ENCODE results near the gene PIP5K1B. TPM values are rescaled to one million over a fixed set of nuclear protein-coding genes. Genes with fewer than 3 reads are reported as not detected.

The PIP5K1B gene
- total and polyA plus RNA-seq, 2 of the 13 experiments (the other 11 are each of a cell fraction or from before 2014, with no cell fraction given), result 15.8 to 17.5 TPM

GRCh38 chr9:68732405-68733020 is 27.5 kb downstream of the PIP5K1B start (continued):
- TF ChIP-seq NR2F6 (IDR thresholded peaks at IDR 0.05), result peak; percentile 78
- TF ChIP-seq NR2F6 (CRISPR knock-in tag; IDR thresholded peaks at IDR 0.05), result peak; percentile 79
- TF ChIP-seq MZF1 (CRISPR knock-in tag; IDR thresholded peaks at IDR 0.05; ENCODE audit: borderline replicate concordance), result no peak
- TF ChIP-seq SIX4 (CRISPR knock-in tag; IDR thresholded peaks at IDR 0.05), result peak; percentile 63; the same call in 1 of the 2 replicates
- no peak for TF ChIP-seq PTBP1 (IDR thresholded peaks at IDR 0.05; ENCODE audit: low read depth, low read length, poor library complexity, severe bottlenecking)
- peak; percentile 95 for TF ChIP-seq LCORL (IDR thresholded peaks at IDR 0.05)
- TF ChIP-seq LCORL (CRISPR knock-in tag; IDR thresholded peaks at IDR 0.05), result peak; percentile 92
- TF ChIP-seq, protein P1, sequence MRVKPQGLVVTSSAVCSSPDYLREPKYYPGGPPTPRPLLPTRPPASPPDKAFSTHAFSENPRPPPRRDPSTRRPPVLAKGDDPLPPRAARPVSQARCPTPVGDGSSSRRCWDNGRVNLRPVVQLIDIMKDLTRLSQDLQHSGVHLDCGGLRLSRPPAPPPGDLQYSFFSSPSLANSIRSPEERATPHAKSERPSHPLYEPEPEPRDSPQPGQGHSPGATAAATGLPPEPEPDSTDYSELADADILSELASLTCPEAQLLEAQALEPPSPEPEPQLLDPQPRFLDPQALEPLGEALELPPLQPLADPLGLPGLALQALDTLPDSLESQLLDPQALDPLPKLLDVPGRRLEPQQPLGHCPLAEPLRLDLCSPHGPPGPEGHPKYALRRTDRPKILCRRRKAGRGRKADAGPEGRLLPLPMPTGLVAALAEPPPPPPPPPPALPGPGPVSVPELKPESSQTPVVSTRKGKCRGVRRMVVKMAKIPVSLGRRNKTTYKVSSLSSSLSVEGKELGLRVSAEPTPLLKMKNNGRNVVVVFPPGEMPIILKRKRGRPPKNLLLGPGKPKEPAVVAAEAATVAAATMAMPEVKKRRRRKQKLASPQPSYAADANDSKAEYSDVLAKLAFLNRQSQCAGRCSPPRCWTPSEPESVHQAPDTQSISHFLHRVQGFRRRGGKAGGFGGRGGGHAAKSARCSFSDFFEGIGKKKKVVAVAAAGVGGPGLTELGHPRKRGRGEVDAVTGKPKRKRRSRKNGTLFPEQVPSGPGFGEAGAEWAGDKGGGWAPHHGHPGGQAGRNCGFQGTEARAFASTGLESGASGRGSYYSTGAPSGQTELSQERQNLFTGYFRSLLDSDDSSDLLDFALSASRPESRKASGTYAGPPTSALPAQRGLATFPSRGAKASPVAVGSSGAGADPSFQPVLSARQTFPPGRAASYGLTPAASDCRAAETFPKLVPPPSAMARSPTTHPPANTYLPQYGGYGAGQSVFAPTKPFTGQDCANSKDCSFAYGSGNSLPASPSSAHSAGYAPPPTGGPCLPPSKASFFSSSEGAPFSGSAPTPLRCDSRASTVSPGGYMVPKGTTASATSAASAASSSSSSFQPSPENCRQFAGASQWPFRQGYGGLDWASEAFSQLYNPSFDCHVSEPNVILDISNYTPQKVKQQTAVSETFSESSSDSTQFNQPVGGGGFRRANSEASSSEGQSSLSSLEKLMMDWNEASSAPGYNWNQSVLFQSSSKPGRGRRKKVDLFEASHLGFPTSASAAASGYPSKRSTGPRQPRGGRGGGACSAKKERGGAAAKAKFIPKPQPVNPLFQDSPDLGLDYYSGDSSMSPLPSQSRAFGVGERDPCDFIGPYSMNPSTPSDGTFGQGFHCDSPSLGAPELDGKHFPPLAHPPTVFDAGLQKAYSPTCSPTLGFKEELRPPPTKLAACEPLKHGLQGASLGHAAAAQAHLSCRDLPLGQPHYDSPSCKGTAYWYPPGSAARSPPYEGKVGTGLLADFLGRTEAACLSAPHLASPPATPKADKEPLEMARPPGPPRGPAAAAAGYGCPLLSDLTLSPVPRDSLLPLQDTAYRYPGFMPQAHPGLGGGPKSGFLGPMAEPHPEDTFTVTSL (CRISPR knock-in tag; IDR thresholded peaks at IDR 0.05; ENCODE audit: borderline replicate concordance), result peak; percentile 94
- peak; percentile 69 for TF ChIP-seq CEBPG (CRISPR knock-in tag; IDR thresholded peaks at IDR 0.05)
- peak; percentile 49 to 97; a peak in 3 of 4 replicates for TF ChIP-seq EP300 (IDR thresholded peaks at IDR 0.05; ENCODE audit: low read depth in 2 of 2, low read length in 2 of 2)
- peak; percentile 95 for TF ChIP-seq EP300 (CRISPR knock-in tag; IDR thresholded peaks at IDR 0.05; ENCODE audit: borderline replicate concordance)
- peak; percentile 75 for TF ChIP-seq ZMYM4 (CRISPR knock-in tag; IDR thresholded peaks at IDR 0.05)
- peak; percentile 90 for TF ChIP-seq SAP130 (CRISPR knock-in tag; IDR thresholded peaks at IDR 0.05; ENCODE audit: low read depth)
- no peak for TF ChIP-seq ZNF101 (CRISPR knock-in tag; IDR thresholded peaks at IDR 0.05; ENCODE audit: borderline replicate concordance, low read depth)
- TF ChIP-seq ZNF839 (CRISPR knock-in tag; IDR thresholded peaks at IDR 0.05; ENCODE audit: borderline replicate concordance), result no peak
- peak; percentile 43; the same call in 1 of the 2 replicates for TF ChIP-seq CBX5 (CRISPR knock-in tag; IDR thresholded peaks at IDR 0.05; ENCODE audit: borderline replicate concordance)
- TF ChIP-seq SOX6 (IDR thresholded peaks at IDR 0.05), result no peak
- TF ChIP-seq SOX6 (CRISPR knock-in tag; IDR thresholded peaks at IDR 0.05), result peak; percentile 99
- 0 out of 2 replicates have a peak, but pooled peaks have one; percentile 48 for TF ChIP-seq MXD4 (CRISPR knock-in tag; IDR thresholded peaks at IDR 0.05)
- peak; percentile 90 for TF ChIP-seq TCF7L2 (IDR thresholded peaks at IDR 0.05; ENCODE audit: low read depth, low read length)
- TF ChIP-seq ARNT2 (CRISPR knock-in tag; IDR thresholded peaks at IDR 0.05; ENCODE audit: low read depth), result no peak
- TF ChIP-seq SMC3 (IDR thresholded peaks at IDR 0.05; ENCODE audit: low read length), result peak; percentile 3; the same call in 1 of the 2 replicates
- TF ChIP-seq CBFB (CRISPR knock-in tag; IDR thresholded peaks at IDR 0.05), result peak; percentile 79
- TF ChIP-seq MBD4 (IDR thresholded peaks at IDR 0.05; ENCODE audit: borderline replicate concordance, low read length), result 0 out of 2 replicates have a peak, but pooled peaks have one; percentile 76
- TF ChIP-seq ZEB1 (IDR thresholded peaks at IDR 0.05; ENCODE audit: insufficient replicate concordance, low read depth), result peak; percentile 89
- TF ChIP-seq, protein P2, sequence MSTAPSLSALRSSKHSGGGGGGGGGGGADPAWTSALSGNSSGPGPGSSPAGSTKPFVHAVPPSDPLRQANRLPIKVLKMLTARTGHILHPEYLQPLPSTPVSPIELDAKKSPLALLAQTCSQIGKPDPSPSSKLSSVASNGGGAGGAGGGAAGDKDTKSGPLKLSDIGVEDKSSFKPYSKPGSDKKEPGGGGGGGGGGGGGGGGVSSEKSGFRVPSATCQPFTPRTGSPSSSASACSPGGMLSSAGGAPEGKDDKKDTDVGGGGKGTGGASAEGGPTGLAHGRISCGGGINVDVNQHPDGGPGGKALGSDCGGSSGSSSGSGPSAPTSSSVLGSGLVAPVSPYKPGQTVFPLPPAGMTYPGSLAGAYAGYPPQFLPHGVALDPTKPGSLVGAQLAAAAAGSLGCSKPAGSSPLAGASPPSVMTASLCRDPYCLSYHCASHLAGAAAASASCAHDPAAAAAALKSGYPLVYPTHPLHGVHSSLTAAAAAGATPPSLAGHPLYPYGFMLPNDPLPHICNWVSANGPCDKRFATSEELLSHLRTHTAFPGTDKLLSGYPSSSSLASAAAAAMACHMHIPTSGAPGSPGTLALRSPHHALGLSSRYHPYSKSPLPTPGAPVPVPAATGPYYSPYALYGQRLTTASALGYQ (CRISPR knock-in tag; IDR thresholded peaks at IDR 0.05), result peak; percentile 86; the same call in 1 of the 2 replicates
- TF ChIP-seq ZMAT3 (CRISPR knock-in tag; conservative IDR thresholded peaks at IDR 0.05), result 0 out of 2 replicates have a peak, but pooled peaks have one; percentile 44
